ENCODE measurements around the gene HDHD2.
A peak's percentile ranks its signal among the peaks of the same experiment; 100 is the strongest.

The HDHD2 gene

GRCh38 chr18:47150824-47151366 lies 595 bp upstream of the HDHD2 start:
- TF ChIP-seq SPI1 (IDR thresholded peaks at IDR 0.05; ENCODE audit: borderline replicate concordance, low read depth): peak; percentile 17; the same call in 1 of the 2 replicates
- TF ChIP-seq POLR2AphosphoS5 (IDR thresholded peaks at IDR 0.05; ENCODE audit: low read depth): no peak
- peak overlapping the region; percentile 87 for H3K27ac ChIP-seq (replicated peaks)
- no peaks in the 10 kb centered on the region for H3K27me3 ChIP-seq (ENCODE audit: insufficient read depth, poor library complexity, severe bottlenecking)
- H3K4me3 ChIP-seq (replicated peaks; ENCODE audit: insufficient read depth, low read length): peak overlapping the region; percentile 82
- DNase-seq (ENCODE audit: low read depth in 1 of 2, low spot score in 1 of 2): peak in 1 of 2 experiments; percentile 47

GRCh38 chr18:47149457-47150028 lies 757 bp downstream of the HDHD2 start:
- H3K4me3 ChIP-seq (replicated peaks; ENCODE audit: insufficient read depth, low read length): peak overlapping the region; percentile 82
- no peaks in the 10 kb centered on the region for H3K27me3 ChIP-seq (ENCODE audit: insufficient read depth, poor library complexity, severe bottlenecking)
- peak overlapping the region; percentile 87 for H3K27ac ChIP-seq (replicated peaks)
- peak in 1 of 2 experiments; percentile 21 for DNase-seq (ENCODE audit: low read depth in 1 of 2, low spot score in 1 of 2)
- TF ChIP-seq GABPA (IDR thresholded peaks at IDR 0.05; ENCODE audit: low read depth): no peak
- no peak for TF ChIP-seq REST (IDR thresholded peaks at IDR 0.05; ENCODE audit: insufficient replicate concordance, low read depth)
- no peak for TF ChIP-seq SPI1 (IDR thresholded peaks at IDR 0.05; ENCODE audit: borderline replicate concordance, low read depth)
- no peak for TF ChIP-seq CTCF (IDR thresholded peaks at IDR 0.05; ENCODE audit: insufficient read depth, low read length)
- no peak for TF ChIP-seq POLR2AphosphoS5 (IDR thresholded peaks at IDR 0.05; ENCODE audit: low read depth)

GRCh38 chr18:47146206-47146605 lies 4.1 kb downstream of the HDHD2 start:
- no peak for DNase-seq (ENCODE audit: low read depth in 1 of 2, low spot score in 1 of 2)
- TF ChIP-seq POLR2AphosphoS5 (IDR thresholded peaks at IDR 0.05; ENCODE audit: low read depth) (no peak), REST (IDR thresholded peaks at IDR 0.05; ENCODE audit: insufficient replicate concordance, low read depth) (no peak), GABPA (IDR thresholded peaks at IDR 0.05; ENCODE audit: low read depth) (no peak), SPI1 (IDR thresholded peaks at IDR 0.05; ENCODE audit: borderline replicate concordance, low read depth) (no peak), CTCF (IDR thresholded peaks at IDR 0.05; ENCODE audit: insufficient read depth, low read length) (no peak)
- Histone ChIP-seq H3K27ac (replicated peaks) (no peak overlapping the region), H3K27me3 (ENCODE audit: insufficient read depth, poor library complexity, severe bottlenecking) (no peaks in the 10 kb centered on the region), H3K4me3 (replicated peaks; ENCODE audit: insufficient read depth, low read length) (no peak overlapping the region)

GRCh38 chr18:47143899-47144485 lies 6.3 kb downstream of the HDHD2 start:
- Histone ChIP-seq H3K4me3 (replicated peaks; ENCODE audit: insufficient read depth, low read length) (no peak overlapping the region), H3K27ac (replicated peaks) (no peak overlapping the region), H3K27me3 (ENCODE audit: insufficient read depth, poor library complexity, severe bottlenecking) (no peaks in the 10 kb centered on the region)
- no peak for DNase-seq (ENCODE audit: low read depth in 1 of 2, low spot score in 1 of 2)
- TF ChIP-seq CTCF (IDR thresholded peaks at IDR 0.05; ENCODE audit: insufficient read depth, low read length): no peak
- TF ChIP-seq GABPA (IDR thresholded peaks at IDR 0.05; ENCODE audit: low read depth): no peak
- no peak for TF ChIP-seq REST (IDR thresholded peaks at IDR 0.05; ENCODE audit: insufficient replicate concordance, low read depth)
- TF ChIP-seq POLR2AphosphoS5 (IDR thresholded peaks at IDR 0.05; ENCODE audit: low read depth): no peak
- no peak for TF ChIP-seq SPI1 (IDR thresholded peaks at IDR 0.05; ENCODE audit: borderline replicate concordance, low read depth)
